Thyroid gland (tissue), 4 donors: ENCODE measurements around the gene GSTT4.
"Not testable (repeated sequence)": the region's sequence is repeated elsewhere in the genome, so short reads cannot be mapped to it uniquely, and the experiment has no call there.

Experiments
- CTCF ChIP-seq, 6 experiments: fragments of 200-600 bp in 3 of 6; fragments of 450-650 bp in 3 of 6; sonication (generic) in 3 of 6; IDR thresholded peaks; one replicate each; pipeline ENCODE4 v1.5.1; 2016 to 2019; ENCODE audit warnings: antibody characterized with exemption in 6 of 6, mild to moderate bottlenecking in 2 of 6, inconsistent platforms in 1 of 6, moderate library complexity in 1 of 6
- POLR2A ChIP-seq, 2 donors: fragments of 450-650 bp; IDR thresholded peaks; one replicate each; pipeline ENCODE4 v1.6.1; 2017; ENCODE audit warnings: antibody characterized with exemption in 2 of 2, mild to moderate bottlenecking in 2 of 2, moderate library complexity in 1 of 2

GRCh38 chr22:23999779-24000178 lies 5.5 kb downstream of the GSTT4 start:
- not testable (repeated sequence) for TF ChIP-seq CTCF, POLR2A (IDR thresholded peaks at IDR 0.05)
